HK-2 (cell line): ENCODE measurements around the gene CAPZA1.

Experiments
- DNase-seq: peaks from one replicate; pipeline ENCODE4 v3.0.0-alpha.2; 2018; ENCODE audit not compliant: unreplicated experiment

CAPZA1 gene

DNA sequence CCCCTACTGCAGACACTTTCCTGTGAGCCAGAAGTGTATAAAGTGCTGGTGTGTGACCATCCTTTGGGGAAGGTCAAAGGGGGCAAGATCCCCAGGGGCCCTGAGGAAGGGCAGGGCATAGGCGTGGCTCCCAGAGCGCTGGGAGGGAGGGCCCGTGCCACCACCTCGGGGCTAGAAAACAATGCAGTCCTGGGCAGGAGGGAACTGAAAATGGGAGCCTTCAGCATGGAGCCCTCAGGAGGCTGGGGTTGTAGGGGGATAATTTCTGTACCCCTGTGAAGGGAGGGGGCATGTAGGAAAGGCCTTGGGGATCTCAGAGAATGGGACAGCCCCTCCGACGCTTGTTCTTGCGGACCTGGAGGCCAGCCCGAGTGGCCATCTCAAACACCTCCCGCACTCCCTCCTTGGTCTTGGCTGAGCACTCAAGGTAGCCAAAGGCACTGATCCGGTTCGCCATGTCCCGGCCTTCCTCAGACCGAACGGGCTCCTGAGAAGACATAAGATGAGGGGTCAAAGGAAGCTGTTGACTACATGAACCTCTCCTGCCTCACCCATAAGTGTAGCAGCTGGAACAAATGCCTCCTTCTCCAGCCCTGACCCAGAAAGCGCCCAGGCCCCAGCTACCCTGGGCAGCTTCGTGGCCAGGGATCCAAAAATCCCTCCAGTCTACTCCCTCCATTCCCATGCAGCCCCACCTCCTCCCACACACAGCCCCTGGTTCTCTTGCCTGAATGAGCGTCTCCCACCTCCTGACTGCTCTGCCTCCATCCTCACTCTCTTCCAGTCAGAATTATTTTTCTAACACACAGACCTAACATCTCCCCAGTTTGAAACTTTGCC is 81.8 kb downstream of the CAPZA1 start:
- DNase-seq = no peak

DNA sequence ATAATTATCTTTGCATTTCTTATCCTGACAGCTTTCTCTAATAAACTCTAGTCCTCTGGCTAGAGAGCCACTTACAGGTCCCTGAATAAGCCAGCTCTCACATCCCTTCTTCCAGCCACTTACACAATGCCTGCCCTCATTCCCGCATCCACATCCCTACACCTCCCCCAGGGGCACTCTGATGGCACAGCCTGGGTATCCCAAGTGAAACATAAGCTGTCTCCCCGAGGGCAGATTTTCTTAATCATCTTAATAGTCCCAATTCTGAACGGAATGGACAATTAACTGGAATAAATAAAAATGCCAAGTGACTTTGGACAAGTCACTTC is 82.4 kb downstream of the CAPZA1 start:
- DNase-seq = no peak

DNA sequence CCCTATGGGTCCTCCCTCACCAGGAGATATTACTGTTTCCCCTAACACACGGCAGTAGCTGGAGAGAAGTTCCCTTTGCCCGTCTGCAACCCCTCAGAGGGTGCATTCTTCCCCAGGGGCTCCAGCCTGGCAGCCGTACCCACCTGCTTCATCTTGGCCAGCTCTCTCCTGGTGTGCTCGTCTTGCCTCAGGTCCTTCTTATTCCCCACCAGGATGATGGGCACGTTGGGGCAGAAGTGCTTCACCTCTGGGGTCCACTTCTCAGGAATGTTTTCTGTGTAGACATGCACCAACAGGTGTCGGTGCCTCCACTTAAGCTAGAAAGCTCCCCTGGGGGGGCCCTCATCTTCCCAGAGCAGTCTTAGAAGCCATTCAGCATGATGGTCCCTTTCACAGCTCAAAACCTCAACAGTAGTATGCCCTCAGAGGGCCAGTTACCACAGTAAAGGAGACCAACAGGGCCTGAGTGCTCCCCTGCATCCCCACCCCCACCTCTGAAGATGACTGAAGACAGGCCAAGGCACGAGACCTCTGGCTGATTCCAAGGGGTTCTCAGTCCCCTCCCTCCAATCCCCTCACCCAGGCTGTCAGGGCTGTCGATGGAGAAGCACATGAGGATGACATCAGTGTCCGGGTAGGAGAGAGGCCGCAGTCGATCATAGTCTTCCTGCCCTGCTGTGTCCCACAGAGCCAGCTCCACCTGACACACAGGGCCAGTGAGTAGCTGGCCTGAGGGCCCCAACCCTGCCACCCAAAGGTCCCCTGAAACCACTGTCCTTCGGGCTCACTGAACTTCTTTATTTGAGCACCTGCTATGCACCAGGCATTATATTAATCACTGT is 83.0 kb downstream of the CAPZA1 start:
- DNase-seq = no peak

DNA sequence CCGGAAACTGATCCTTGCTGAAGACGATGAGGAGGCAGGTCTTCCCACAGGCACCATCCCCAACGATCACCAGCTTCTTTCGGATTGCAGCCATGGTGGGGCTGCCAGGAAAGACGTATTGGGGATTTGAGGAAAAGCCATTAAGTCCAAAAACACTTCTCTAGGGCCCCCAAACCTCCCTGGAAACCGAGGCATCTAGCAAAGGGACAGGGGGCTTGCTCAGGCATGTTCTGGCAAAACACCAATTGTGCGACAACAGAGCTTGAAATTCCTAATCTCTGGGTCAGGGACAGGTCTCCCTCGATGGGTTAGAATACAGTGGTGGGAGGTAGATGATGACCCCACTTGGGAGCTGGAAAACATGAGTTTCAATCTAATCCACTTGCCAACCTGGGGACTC is 84.1 kb downstream of the CAPZA1 start:
- DNase-seq = no peak

DNA sequence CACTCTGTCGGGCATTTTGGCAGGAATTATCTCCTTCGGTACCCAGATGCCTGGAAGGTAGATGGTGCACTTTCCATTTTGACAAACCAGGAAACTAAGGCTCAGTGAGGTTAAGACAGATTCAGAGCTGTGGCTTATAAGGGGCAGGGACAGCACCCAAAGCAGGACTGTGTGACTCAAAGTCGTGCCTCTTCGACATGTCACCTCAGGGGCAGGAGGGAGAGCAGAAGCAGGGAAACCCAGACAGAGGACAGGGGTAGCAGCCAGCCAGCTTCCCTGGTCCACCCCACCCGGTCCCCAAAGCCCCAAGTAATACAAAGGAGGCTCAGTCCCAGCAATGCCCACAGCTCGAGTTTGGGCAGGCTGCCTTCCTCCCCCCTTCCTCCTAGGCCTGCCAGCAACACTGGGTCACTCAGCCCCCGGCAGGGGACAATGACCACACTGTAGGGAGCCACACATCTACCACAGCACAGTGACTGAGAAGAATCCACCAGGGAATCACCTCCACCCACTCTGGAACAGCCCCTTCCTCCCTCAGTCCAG is 84.8 kb downstream of the CAPZA1 start:
- no peak for DNase-seq

DNA sequence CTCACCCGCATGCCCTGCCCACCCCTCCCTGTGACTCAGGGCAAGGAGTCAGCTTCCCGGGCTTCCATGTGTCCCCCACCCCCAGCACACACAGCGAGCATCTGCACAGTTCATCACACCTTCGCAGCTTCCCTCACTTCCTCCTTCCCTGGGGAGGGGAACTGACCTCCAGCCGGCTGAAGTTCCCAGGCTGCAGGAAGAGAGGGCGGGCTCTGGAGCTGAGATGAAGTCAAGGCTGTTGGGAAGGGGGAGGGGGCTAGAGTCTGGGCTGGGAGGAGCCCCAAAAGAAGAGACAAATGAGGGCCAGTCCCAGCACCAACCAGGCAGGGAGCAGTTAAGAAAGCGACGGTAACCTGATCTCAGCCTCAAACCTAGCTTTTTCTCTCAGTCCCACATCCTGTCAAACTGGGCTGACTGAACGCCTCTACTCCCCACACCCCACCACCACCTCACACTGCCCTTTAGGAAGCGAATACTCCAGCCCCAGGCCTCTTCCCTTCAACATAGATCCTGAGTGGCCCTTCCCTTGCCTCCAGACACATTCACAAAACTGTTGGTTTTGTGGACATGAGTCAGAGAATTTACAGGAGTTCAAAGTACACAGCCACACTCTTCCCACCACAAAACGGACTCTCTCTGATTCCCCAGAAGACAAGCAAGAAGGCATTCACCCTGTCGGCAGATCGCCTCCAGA is 85.4 kb downstream of the CAPZA1 start:
- peak; percentile 97 for DNase-seq

DNA sequence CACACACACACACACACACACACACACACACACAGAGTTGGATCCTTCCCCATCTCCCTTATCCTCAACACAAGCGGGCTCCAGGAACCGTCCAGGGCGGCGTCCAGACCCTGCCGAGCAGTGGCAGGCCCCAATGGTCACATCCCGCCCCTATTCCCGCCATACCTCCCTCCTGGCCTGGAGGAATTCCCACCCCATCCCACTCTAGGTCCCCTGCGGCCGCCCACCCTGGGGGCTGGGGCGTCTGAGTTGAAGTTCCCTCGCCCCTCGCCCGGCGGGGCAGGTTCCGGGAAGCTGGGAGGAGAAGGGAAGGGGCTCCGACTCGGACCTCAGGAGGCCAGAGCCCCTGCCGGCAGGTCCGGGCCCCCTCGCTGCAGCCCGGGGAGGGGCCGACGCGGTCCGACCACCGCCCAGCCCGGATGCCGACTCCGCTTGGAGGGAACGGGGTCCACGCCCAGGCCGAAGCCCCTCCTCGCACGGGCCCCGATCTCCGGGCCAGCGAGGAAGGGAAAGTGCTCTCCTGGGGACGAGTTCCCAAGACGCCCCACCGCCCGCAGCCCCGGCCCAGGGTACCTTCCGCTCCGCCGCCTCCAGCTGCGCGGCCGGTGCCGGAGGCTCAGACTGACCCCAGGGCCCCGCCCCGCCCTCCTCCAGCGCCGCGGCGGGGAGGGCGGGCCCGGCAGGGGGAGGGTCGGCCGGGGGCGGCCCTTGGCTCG is 87.0 kb downstream of the CAPZA1 start, which contains the start of gene RHOC:
TSS of gene RHOC (minus strand) at position 623 of the 716 bp plus-strand sequence. CDS start 3,328 bp downstream, outside the sequence.
- peak; percentile 76 for DNase-seq

DNA sequence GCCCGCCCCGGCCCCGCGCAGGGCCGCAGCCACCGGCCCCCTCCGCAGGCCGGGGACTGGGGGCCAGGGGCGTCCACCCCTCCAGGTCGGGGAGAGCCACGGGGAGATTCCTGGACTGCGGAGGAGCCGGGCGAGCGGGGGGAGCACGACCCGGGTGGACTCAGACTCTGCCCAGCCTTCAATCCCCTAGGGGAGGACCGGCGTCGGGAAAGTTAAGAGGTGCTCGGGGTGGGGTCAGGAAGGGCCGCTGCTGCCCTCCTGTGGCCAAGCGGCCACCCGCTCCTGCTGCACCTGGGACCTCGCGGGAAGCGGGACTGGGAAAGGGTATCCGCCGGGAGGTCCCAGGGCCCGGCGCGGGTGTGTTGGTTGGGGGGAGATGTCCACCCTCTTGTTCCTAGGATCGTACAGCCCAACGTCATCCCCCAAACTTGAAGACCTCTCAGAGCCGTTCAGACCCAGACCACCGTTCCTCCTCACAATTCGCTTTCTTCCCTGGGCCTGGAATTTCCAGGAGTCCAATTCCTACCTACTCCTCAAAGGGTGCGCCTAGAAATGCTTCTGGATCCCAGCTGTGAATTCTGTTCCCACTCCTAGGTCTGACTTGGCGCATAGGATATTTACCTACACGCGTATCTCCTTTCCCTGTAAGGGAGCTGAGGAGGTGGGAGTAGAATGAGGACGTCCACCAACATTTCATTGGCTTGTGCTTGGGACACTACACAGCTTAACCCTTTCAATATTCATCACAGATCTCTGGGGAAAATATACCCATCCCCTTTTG is 87.8 kb downstream of the CAPZA1 start:
- peak; percentile 89 for DNase-seq

DNA sequence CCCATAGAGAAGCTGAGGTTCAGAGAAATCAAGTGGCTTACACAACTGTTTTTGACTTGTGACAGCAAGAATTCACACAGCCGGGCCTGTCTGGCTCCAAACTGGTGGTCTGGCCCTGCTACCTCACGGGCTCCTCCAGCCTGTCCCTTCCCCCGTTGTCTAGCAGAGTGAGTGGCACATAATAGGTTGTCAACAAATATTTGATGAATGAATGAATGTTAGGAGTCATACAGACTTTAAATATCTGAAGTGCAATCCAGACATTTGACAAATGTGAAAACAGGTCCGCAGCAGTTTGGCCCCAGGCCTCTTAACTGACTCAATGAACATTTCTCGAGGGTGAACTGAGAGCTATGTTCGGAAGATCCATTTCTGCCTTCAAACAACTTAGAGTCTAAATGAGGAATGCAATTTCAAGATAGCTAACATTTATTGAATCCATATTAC is 88.4 kb downstream of the CAPZA1 start:
- no peak for DNase-seq

DNA sequence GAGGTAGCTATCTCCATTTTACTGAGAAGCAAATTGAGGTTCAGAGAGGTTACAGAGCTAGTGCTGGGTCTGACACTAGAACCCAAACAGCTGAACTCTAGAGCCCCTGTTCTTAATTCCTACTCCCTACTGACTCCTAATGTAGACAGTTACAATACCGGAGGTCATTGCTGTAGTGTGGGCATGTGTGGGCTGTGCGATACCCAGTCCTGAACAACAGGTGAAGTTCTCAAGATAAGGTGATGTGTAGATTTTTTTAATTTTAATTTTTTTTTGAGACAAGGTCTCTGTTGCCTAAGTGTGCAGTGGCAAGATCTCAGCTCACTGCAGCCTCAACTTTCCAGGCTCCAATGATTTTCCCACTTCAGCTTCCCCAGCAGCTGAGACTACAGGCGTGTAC is 88.9 kb downstream of the CAPZA1 start:
- no peak for DNase-seq

DNA sequence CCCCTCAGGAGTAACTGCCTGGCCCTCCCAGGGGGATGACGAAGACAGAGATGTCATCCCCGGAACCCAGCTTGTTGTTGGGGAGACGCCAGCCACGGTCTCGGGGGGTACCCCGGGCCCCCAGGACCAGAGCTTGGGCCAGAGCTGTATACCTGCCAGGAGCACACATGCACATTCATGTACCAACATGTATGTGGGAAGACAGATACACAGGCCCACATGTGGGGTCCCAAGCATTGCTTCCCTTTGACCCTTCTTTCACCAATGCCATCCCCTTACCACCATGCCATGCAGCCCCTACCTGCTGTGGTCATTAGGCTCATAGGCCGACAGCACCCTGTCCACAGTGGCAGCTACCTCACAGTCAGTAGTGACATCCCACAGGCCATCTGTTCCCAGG is 90.5 kb downstream of the CAPZA1 start:
- DNase-seq = no peak

DNA sequence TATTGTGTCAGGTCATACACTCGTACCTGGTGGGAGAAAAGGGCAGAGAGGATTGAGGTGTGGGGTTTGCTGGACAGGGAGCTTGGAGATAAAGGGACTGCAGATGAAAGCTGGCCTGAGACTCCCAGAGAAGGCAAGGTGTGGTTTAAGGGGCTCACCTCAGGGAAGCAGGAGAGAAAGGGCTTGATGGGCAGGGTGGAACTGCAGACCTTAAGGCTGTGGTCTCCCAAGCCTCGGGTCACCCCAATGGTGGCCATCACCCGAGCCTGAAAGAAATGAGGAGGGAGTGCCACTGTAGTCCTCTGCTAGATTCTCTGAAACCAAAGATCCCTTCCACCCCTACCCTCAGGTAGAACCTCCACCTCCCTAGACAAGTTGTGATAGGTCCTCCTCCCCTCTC is 91.0 kb downstream of the CAPZA1 start:
- no peak for DNase-seq

DNA sequence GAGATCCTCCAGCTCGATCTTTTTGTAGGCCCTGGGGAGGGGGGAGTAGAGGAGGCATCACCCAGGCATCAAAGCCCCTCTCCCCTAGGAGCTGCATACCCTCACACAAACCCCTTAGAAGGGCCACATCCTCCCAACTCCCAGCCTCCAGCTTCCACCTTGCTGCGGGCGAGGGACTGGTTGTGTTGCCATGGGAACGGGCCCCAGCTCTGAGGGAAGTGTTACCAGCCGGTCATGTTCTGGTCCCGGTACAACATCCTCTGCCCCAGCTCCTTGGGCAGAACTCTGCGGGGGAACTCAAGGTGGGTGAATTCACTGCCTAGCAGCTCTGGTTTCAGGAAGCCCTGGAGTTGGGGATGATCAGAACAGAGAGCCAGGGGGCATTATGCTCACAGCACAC is 91.4 kb downstream of the CAPZA1 start:
- DNase-seq = no peak

DNA sequence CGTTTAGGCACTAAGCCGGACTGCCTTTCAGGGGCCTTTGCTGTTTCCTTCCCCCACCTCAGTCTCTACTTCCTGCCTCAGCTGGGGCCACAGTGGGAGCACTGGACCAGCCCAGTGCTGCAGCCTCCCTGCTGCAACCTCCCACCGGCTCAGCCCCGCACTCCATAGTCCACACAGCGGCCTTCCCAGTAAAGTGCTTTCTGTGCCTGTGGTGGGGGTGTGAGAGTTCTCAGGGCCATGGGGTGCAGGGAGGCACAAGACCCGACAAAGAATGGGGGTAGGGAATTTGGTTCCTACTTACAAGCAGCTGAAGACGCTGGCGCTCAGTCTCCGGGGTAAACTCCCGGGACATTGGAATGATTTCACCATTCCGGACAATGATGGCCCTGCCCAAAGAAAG is 92.0 kb downstream of the CAPZA1 start:
- DNase-seq = no peak

DNA sequence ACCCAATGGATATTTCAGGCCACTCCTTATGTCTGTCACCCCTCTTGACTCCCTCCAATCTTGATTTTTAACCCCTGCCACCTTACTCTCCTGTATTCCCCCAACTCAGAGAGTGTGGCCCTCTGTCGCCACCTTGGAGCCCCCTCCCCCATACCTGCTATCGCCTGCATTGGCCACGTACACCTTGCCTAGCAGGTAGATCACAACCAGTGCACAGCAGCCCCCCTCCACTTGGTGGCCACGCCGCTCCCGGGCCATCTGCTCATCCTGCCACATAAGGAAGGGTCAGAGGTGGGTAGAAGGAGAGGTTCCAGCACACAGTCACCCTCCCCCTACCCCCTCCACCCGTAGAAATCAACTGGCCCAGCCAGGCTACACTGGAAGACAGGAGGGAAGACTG is 92.6 kb downstream of the CAPZA1 start:
- DNase-seq = no peak

DNA sequence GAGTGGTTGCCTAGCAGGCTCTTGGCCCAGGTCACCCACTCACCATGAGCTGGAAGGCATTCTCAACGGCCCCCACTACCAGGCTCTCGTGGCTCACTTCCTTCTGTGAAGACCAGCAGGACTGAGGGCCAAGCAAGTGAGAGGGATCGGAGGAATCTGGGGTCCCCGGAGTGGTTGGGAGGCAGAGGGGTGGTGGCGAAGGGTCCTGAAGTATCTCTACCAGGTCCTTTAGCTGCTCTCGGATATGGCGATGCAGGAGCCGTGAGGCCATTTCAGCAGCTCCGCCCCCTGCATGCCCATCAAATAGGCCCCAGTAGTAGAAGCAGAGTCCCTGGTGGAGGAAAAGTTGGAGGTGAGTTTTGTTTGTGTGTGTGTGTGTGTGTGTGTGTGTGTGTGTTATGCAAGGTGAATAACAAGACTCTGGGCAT is 93.1 kb downstream of the CAPZA1 start:
- DNase-seq = no peak

DNA sequence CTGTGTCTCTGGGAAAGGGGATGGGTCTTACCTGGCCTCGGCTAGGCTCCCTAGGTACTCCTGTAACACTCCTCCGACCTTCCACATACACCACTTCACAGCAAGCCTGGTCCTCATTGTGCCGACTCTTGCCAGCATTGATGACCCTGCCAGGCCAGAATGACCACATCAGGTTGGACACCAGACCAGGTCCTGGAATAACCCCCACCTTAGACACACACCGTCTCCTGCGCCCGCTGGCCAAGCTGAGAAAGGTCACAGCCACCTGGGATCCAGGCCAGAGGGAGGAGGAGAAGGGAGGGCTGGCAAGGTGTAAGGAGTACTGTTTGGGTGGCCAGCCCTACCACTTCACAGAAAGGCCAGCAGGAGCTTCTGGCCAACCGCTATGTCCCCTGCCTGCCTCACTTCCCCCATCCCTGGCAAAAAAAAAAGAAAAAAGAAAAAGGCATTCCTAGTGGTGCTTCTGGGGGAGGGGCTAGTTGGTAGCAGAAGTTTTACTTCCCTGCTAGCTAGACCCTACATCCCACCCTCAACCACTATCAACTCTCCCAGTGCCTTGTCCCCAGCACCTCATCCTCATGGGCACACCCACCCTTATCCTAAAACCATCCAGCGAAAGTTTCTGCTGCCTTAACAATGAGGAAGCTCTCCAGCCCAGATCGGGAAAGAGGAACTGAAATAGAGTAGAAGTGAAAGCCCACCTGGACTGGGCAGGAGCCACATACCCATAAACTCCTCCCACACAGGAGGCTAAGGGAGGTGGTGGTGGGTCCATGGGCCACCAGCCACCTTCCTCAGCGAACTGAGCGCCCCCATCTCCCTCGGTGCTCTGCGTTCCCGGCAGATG is 94.1 kb downstream of the CAPZA1 start:
- no peak for DNase-seq

DNA sequence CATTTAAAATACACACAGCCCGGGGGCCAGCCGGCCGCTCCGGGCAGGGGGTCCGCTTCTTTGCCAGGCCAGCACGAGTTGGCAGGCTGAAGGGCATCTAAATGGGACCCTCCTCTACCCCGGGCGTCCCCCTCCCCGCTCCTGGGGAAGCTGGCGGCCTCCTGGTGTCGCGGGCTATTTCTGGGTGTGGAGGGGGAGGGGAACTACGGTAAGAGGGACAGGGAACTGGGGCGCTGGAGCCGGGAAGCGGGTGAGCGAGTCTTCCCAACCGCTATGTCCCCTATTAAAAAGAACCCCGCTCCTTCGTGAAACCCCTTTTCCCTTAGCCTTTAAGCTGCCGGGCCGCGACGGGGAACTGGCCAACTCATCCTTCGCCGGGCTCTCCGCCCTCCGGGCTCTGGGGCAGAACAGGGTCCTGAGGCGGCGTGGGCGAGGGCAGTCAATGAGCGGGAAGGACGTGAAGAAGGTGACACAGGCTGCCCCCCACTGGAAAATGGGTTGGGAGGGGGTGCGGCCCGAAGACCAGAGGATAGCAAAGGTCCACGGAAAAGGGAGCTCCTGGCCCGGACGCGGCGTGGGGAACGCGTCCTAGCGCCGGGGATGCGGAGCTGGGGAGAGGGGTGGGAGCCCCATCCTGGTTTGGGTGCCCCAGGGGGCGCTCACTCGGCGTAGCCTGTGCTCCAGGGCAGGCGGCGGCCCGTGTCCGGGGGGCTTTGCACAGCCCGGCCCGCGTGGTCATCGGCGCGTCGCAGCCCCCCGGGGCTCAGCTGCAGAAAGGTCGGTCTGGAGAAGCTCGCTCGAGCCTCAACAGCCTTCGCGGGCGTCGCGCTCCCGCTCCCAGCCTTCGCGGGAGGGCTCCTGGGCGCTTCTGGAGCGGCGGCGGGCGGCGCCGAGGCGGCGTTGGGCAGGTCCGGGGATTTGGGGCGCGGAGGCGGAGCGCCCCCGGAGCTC is 95.0 kb downstream of the CAPZA1 start:
- no peak for DNase-seq
